Ovary (tissue), 9 donors: ENCODE results near the gene STX18. TPM values are rescaled to one million over a fixed set of nuclear protein-coding genes. Genes with fewer than 3 reads are reported as not detected.
"Not testable (repeated sequence)": the region's sequence is repeated elsewhere in the genome, so short reads cannot be mapped to it uniquely, and the experiment has no call there.

Source experiments
- DNase-seq, 5 donors: peaks; one replicate each; pipeline ENCODE4 v3.0.0-alpha.2; 2019 to 2020
- H3K27ac ChIP-seq, 2 donors: fragments of 200-600 bp; one replicate each; pipeline versions ENCODE4 v1.5.1 to v1.8.0; 2019 to 2022
- H3K27me3 ChIP-seq: fragments of 200-600 bp; one replicate; pipeline ENCODE4 v1.8.0; 2022
- H3K36me3 ChIP-seq: fragments of 200-600 bp; sonication (generic); one replicate; pipeline ENCODE4 v1.5.1; 2019
- H3K4me1 ChIP-seq: one replicate; pipeline ENCODE4 v1.8.1; 2013; ENCODE audit warnings: mild to moderate bottlenecking, moderate library complexity; ENCODE audit not compliant: insufficient read depth
- H3K4me3 ChIP-seq: fragments of 200-600 bp; sonication (generic); one replicate; pipeline ENCODE4 v1.5.1; 2017
- H3K9me3 ChIP-seq, 2 donors: fragments of 200-600 bp in 1 of 2; sonication (generic) in 1 of 2; one replicate each; pipeline versions ENCODE4 v1.5.1 to v1.8.1; 2013 to 2019; ENCODE audit warnings: mild to moderate bottlenecking in 1 of 2, moderate library complexity in 1 of 2
- EP300 ChIP-seq: sonication (generic); formaldehyde crosslinking; IDR thresholded peaks from one replicate; pipeline ENCODE4 v1.6.1; 2017; ENCODE audit warnings: antibody characterized with exemption
- POLR2A ChIP-seq: fragments of 450-650 bp; IDR thresholded peaks from one replicate; pipeline ENCODE4 v1.6.1; 2017; ENCODE audit warnings: antibody characterized with exemption, mild to moderate bottlenecking, moderate library complexity
- WGBS, 3 donors: extraction: QIAGEN DNeasy Blood & Tissue Kit in 1 of 3; methylation state at CpG; one replicate each; pipeline versions ENCODE4 v1.1.5 to v1.1.7; 2013 to 2017; 5-methylcytosine and 5-hydroxymethylcytosine counted together
- intact Hi-C, 4 donors: fragments of 100-400 bp; cut with DNase I; formaldehyde crosslinking; loops; one replicate each; pipeline versions ENCODE4 v1.11.0 to v1.15.1; 2022 to 2023
- polyA plus RNA-seq, 2 donors: library from polyadenylated mRNA; stranded (reverse); fragments of 200-250 nt in 1 of 2; fragments of 350-450 nt in 1 of 2; fragmentation: Illumina TruSeq in 1 of 2; extraction: RNeasy Lipid Tissue Mini Kit (QIAGEN cat#74804) in 1 of 2; gene quantifications; one replicate each; pipeline ENCODE4 v1.2.3, GENCODE V29; 2013 to 2014
- total RNA-seq, 7 donors: library from RNA; depleted of rRNA in 2 of 7; stranded (reverse); fragments of >200 nt in 2 of 7; fragmentation: NEBNext Ultra II Directional in 3 of 7; extraction: Animal tissue kit (Norgen Biotek cat#: 25700) in 3 of 7; gene quantifications; one replicate each; pipeline versions ENCODE4 v1.1.0 to v1.2.4, GENCODE V29; 2016 to 2023
- TF ChIP-seq, protein P1 (sequence below), 3 donors: fragments of 450-650 bp in 2 of 3; fragments of 200-600 bp in 1 of 3; IDR thresholded peaks; one replicate each; pipeline versions ENCODE4 v1.5.1 to v1.8.0; 2016 to 2022; ENCODE audit warnings: antibody characterized with exemption in 3 of 3, mild to moderate bottlenecking in 1 of 3
- donor health status: DM: no; HTN: no; CAD: no; lungs with moderate emphysema.
- donor health status: DM: no; HTN: no; CAD: no.
- donor health status: Bipolar disorder and iron deficiency.
- donor health status: DM: yes; HTN: yes; CAD: no.
- donor health status: DM: no; HTN: no; CAD: no.
- donor health status: DM: yes; HTN: yes; CAD: no.

STX18 gene
- total and polyA plus RNA-seq, 9 donors: 18.1 to 61.4 (median 31.9) TPM

DNA sequence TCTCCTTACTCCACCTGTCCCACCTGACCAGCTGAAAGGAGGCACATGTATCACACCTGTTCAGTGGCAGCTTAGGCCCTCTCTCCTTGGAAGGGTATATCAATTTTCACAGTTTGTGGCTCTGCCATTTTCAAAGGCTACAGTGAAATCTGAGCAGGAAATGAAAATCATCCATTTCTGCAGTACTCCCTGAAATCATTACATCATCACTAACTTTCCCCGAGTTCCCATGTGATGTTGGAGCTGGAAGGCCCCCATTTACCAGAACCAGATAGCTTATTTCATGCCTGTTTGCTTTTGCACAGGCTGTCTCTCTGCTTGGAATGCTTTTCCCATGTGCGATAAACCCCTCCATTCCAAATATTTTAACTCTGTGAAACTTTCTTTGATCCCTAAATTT is 31.0 kb upstream of the STX18 start:
- Histone ChIP-seq H3K4me3 (no peak overlapping the region), H3K27ac (no peak overlapping the region), H3K27me3 (no peaks in the 10 kb centered on the region), H3K36me3 (no peaks in the 10 kb centered on the region), H3K9me3 (no peaks in the 10 kb centered on the region), H3K4me1 (no peaks in the 10 kb centered on the region)
- DNase-seq: no peak
- WGBS, 3 donors: 40 to 49% (median 45%) methylated on average over 2 of the region's 2 CpGs
- intact Hi-C loops: no loop called here
- TF ChIP-seq, protein P1, sequence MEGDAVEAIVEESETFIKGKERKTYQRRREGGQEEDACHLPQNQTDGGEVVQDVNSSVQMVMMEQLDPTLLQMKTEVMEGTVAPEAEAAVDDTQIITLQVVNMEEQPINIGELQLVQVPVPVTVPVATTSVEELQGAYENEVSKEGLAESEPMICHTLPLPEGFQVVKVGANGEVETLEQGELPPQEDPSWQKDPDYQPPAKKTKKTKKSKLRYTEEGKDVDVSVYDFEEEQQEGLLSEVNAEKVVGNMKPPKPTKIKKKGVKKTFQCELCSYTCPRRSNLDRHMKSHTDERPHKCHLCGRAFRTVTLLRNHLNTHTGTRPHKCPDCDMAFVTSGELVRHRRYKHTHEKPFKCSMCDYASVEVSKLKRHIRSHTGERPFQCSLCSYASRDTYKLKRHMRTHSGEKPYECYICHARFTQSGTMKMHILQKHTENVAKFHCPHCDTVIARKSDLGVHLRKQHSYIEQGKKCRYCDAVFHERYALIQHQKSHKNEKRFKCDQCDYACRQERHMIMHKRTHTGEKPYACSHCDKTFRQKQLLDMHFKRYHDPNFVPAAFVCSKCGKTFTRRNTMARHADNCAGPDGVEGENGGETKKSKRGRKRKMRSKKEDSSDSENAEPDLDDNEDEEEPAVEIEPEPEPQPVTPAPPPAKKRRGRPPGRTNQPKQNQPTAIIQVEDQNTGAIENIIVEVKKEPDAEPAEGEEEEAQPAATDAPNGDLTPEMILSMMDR (IDR thresholded peaks at IDR 0.05): no peak
- TF ChIP-seq EP300 (no peak), POLR2A (no peak)

DNA sequence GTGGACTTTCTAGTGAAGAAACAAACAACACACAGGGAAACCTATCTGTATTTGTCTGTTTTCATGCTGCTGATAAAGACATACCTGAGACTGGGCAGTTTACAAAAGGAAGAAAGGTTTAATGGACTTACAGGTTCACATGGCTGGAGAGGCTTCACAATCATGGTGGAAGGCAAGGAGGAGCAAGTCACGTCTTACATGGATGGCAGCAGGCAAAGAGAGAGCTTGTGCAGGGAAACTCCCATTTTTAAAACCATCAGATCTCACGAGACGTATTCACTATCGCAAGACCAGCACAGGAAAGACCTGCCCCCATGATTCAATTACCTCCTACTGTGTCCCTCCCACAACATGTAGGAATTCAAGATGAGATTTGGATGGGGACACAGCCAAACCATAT is 28.0 kb upstream of the STX18 start:
- H3K4me3 ChIP-seq, H3K27me3 ChIP-seq, H3K36me3 ChIP-seq, DNase-seq, H3K27ac ChIP-seq, intact Hi-C loops, H3K9me3 ChIP-seq, H3K4me1 ChIP-seq: not testable (repeated sequence)
- WGBS, 3 donors: 94 to 97% (median 94%) methylated on average over 4 of the region's 4 CpGs

DNA sequence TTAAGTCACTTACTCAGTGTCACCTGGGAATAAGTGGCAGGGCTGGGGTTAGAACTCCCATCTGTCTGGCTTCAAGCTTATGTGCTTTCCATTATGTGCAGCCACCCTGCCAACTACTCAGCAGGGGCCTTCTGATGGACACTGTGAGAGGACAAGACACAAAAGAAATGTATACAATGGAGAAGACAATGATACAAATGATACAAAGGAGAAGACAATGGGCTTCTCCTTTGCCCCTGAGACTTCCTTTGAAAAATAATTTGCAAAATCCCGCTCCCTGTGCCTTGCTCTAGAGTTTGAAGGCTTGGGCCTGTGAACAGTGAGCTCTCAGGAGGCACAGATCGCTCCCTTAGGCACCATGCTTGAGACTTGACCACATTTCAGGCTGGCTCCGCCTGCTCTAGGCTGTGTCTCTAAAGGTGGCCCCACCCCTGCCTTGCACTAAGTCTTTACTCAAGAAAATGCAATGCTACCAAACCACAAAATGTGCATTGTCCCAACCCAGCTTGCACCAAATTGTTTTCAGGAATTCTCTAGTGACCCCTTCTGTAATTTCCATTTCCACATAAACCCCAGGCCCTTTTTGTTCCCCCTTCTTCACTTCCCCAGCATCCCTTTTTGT is 27.1 kb upstream of the STX18 start:
- Histone ChIP-seq H3K9me3 (no peaks in the 10 kb centered on the region), H3K27me3 (no peaks in the 10 kb centered on the region), H3K27ac (no peak overlapping the region), H3K4me1 (no peaks in the 10 kb centered on the region), H3K36me3 (no peaks in the 10 kb centered on the region), H3K4me3 (no peak overlapping the region)
- 95 to 98% (median 95%) methylated on average over 3 of the region's 3 CpGs for WGBS, 3 donors
- TF ChIP-seq, protein P1 (IDR thresholded peaks at IDR 0.05): no peak
- TF ChIP-seq POLR2A: no peak
- intact Hi-C loops: no loop called here
- no peak for DNase-seq

DNA sequence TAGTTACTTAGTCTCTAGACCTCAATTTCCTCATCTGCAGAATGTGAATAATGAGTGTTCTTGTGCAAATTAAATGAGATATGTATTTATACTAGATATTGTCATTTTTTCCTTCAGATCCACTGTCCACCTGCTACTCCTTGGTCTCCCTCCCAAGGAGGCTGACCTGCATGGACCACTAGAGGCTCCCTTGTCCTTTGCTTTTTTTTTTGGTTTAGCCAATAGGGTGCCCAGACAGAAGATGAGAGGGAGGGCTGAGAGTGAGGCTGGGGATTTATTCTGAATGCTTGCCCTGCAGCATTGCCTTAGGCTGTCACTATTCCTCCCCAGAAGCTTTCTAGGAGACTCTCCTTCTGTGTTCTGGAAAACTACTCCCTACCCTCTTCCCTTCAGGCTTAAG is 24.5 kb upstream of the STX18 start:
- H3K4me3 ChIP-seq, H3K9me3 ChIP-seq, intact Hi-C loops, DNase-seq, H3K36me3 ChIP-seq, H3K27ac ChIP-seq, H3K4me1 ChIP-seq, H3K27me3 ChIP-seq: not testable (repeated sequence)

DNA sequence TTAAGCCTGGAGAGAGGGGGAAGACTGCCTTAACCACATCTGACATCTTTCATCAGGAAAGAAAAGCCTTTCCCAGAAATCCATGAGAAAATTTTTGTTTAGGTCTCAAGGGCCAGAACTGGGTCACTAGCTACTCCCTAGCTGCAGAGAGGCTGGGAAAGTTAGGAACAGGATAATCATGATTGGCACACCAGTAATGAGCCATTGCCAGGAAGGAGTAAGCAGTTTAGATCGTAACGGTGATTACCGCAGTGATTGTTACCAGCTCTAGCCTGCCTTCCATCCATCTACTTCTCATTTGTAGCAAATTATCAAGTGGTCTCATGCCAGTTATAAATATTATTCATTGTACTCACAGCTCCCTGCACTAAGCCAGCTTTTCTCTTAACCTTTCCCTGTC is 22.7 kb upstream of the STX18 start:
- Histone ChIP-seq H3K36me3 (no peaks in the 10 kb centered on the region), H3K4me1 (no peaks in the 10 kb centered on the region), H3K9me3 (no peaks in the 10 kb centered on the region), H3K27ac (no peak overlapping the region), H3K27me3 (no peaks in the 10 kb centered on the region), H3K4me3 (no peak overlapping the region)
- no peak for TF ChIP-seq EP300
- TF ChIP-seq, protein P1 (IDR thresholded peaks at IDR 0.05): no peak
- no peak for TF ChIP-seq POLR2A
- WGBS, 3 donors: 92 to 97% (median 93%) methylated on average over 3 of the region's 3 CpGs
- intact Hi-C loops: no loop called here
- no peak for DNase-seq

DNA sequence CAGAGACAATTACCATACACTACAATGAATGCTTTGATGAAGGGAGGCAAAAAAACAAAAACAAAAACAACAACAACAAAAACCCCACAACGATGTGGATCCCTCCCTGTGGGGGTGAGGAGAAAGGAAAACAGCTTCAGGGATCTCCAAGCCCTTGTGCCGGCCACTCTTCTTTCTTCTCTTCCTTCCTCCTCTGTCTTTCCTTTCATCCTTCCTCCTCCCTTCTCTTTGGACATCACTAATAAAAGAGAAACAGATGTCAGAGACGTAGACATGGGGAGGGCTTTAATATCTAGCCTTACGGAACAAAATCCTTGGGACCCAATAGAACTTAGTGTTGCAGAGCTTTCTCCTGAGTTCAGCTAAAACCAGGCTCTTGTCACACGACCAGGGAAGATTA is 18.8 kb upstream of the STX18 start:
- H3K9me3 ChIP-seq: no peaks in the 10 kb centered on the region
- H3K4me1 ChIP-seq: peaks cover 2% of the 10 kb centered on the region
- no peaks in the 10 kb centered on the region for H3K36me3 ChIP-seq
- TF ChIP-seq, protein P1 (IDR thresholded peaks at IDR 0.05): no peak
- TF ChIP-seq POLR2A (no peak), EP300 (no peak)
- H3K27me3 ChIP-seq: no peaks in the 10 kb centered on the region
- intact Hi-C loops: no loop called here
- no peak overlapping the region for H3K4me3 ChIP-seq
- no peak overlapping the region for H3K27ac ChIP-seq
- WGBS, 3 donors: 16 to 29% (median 17%) methylated on average over 5 of the region's 5 CpGs
- DNase-seq: no peak
